Keratinocyte (primary cell): ENCODE measurements around the gene SEC14L2. TPM values are rescaled to one million over a fixed set of nuclear protein-coding genes. Genes with fewer than 3 reads are reported as not detected.

Source experiments
- DNase-seq: peaks from one replicate; pipeline ENCODE4 v3.0.0-alpha.2; 2011; ENCODE audit warnings: low read depth, missing footprints, low spot score
- FAIRE-seq: peaks from 2 replicates; lab custom pipeline; 2011; peaks lifted over from hg19 to GRCh38; lab: Jason Lieb, UNC
- H2AFZ ChIP-seq: 2 replicates; pipeline ENCODE4 v1.6.0; 2012; ENCODE audit warnings: low read length, control low read depth, inconsistent platforms; ENCODE audit not compliant: control insufficient read depth
- H3K27ac ChIP-seq: 2 replicates; pipeline ENCODE4 v1.5.1; 2011; ENCODE audit warnings: low read length; ENCODE audit not compliant: control insufficient read depth, insufficient read depth
- H3K27me3 ChIP-seq: 3 replicates; pipeline ENCODE4 v1.6.0; 2011; ENCODE audit warnings: low read length; ENCODE audit not compliant: control insufficient read depth, insufficient read depth; ENCODE audit errors: extremely low read depth
- H3K36me3 ChIP-seq, 2 experiments: 2 replicates in 1 of 2; 3 replicates in 1 of 2; pipeline ENCODE4 v1.5.1; 2011; ENCODE audit warnings: low read length in 2 of 2, mild to moderate bottlenecking in 1 of 2; ENCODE audit not compliant: control insufficient read depth in 2 of 2, insufficient read depth in 2 of 2; ENCODE audit errors: extremely low read depth in 1 of 2
- H3K4me1 ChIP-seq: 3 replicates; pipeline ENCODE4 v1.5.1; 2011; ENCODE audit warnings: low read length; ENCODE audit not compliant: control insufficient read depth, insufficient read depth; ENCODE audit errors: extremely low read depth
- H3K4me2 ChIP-seq: 3 replicates; pipeline ENCODE4 v1.6.0; 2011; ENCODE audit warnings: low read depth, low read length; ENCODE audit not compliant: control insufficient read depth, insufficient read depth; ENCODE audit errors: extremely low read depth
- H3K4me3 ChIP-seq, 3 experiments: fragments of 200-600 bp in 1 of 3; sonication (generic) in 1 of 3; 2 replicates in 2 of 3; 3 replicates in 1 of 3; pipeline ENCODE4 v1.5.1; 2011 to 2016; ENCODE audit warnings: low read length in 3 of 3, mild to moderate bottlenecking in 3 of 3, control low read depth in 2 of 3, inconsistent platforms in 1 of 3, low read depth in 1 of 3, mixed read lengths in 1 of 3, mixed run types in 1 of 3, moderate library complexity in 1 of 3; ENCODE audit not compliant: control insufficient read depth in 2 of 3, insufficient read depth in 2 of 3; ENCODE audit errors: extremely low read depth in 1 of 3
- H3K79me2 ChIP-seq: 2 replicates; pipeline ENCODE4 v1.6.0; 2012; ENCODE audit warnings: low read length; ENCODE audit not compliant: control insufficient read depth, insufficient read depth
- H3K9ac ChIP-seq: 3 replicates; pipeline ENCODE4 v1.6.0; 2011; ENCODE audit warnings: low read length; ENCODE audit not compliant: control insufficient read depth, insufficient read depth; ENCODE audit errors: extremely low read depth
- H3K9me1 ChIP-seq: 3 replicates; pipeline ENCODE4 v1.6.0; 2011; ENCODE audit warnings: low read length; ENCODE audit not compliant: control insufficient read depth, insufficient read depth; ENCODE audit errors: extremely low read depth
- H3K9me3 ChIP-seq: 2 replicates; pipeline ENCODE4 v1.5.1; 2012; ENCODE audit warnings: low read depth, low read length; ENCODE audit not compliant: control insufficient read depth
- H4K20me1 ChIP-seq: 3 replicates; pipeline ENCODE4 v1.6.0; 2011; ENCODE audit warnings: low read length; ENCODE audit not compliant: control insufficient read depth, insufficient read depth; ENCODE audit errors: extremely low read depth
- EZH2 ChIP-seq: IDR thresholded peaks from one replicate; pipeline ENCODE4 v1.6.1; 2012; ENCODE audit warnings: inconsistent platforms, mild to moderate bottlenecking, low read length, moderate library complexity
- dilution Hi-C: fragments of 300-500 bp; cut with MboI; formaldehyde crosslinking; loops from one replicate; pipeline ENCODE4 v1.7.0; 2020; ENCODE audit warnings: low sequenced_read_pairs; ENCODE audit not compliant: extremely low pct_ligation_motif_present
- polyA plus RNA-seq, 5 experiments: library from polyadenylated mRNA; depleted of rRNA in 3 of 5; stranded (reverse) in 3 of 5; stranded (forward) in 1 of 5; unstranded in 1 of 5; fragments of >200 nt; gene quantifications; 1 replicate in 1 of 5; 2 replicates in 3 of 5; 3 replicates in 1 of 5; pipeline versions ENCODE4 v1.2.1 to v1.2.3, GENCODE V29; 2011 to 2012; ENCODE audit warnings: missing spikeins in 2 of 5, low read depth in 1 of 5, low replicate concordance in 1 of 5
- TF ChIP-seq, protein P1 (sequence below), 3 experiments: IDR thresholded peaks in 1 of 3; conservative IDR thresholded peaks in 1 of 3; optimal IDR thresholded peaks in 1 of 3; 2 replicates in 2 of 3; 3 replicates in 1 of 3; pipeline versions ENCODE3 to v1.5.1; 2011; ENCODE audit warnings: low read length in 3 of 3, mild to moderate bottlenecking in 3 of 3, moderate library complexity in 2 of 3, control low read depth in 1 of 3, inconsistent platforms in 1 of 3; ENCODE audit not compliant: insufficient read depth in 2 of 3; ENCODE audit errors: extremely low read depth in 1 of 3

The SEC14L2 gene
- polyA plus RNA-seq, 1 donor (not counting 4 experiments of a cell fraction or from before 2014, with no cell fraction given), result 103 TPM

GRCh38 chr22:30413745-30414524 is 17.1 kb downstream of the SEC14L2 start:
- dilution Hi-C loops, result no loop called here
- TF ChIP-seq, protein P1, sequence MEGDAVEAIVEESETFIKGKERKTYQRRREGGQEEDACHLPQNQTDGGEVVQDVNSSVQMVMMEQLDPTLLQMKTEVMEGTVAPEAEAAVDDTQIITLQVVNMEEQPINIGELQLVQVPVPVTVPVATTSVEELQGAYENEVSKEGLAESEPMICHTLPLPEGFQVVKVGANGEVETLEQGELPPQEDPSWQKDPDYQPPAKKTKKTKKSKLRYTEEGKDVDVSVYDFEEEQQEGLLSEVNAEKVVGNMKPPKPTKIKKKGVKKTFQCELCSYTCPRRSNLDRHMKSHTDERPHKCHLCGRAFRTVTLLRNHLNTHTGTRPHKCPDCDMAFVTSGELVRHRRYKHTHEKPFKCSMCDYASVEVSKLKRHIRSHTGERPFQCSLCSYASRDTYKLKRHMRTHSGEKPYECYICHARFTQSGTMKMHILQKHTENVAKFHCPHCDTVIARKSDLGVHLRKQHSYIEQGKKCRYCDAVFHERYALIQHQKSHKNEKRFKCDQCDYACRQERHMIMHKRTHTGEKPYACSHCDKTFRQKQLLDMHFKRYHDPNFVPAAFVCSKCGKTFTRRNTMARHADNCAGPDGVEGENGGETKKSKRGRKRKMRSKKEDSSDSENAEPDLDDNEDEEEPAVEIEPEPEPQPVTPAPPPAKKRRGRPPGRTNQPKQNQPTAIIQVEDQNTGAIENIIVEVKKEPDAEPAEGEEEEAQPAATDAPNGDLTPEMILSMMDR (optimal IDR thresholded peaks at IDR 0.05 in 1 of 3, IDR thresholded peaks at IDR 0.05 in 1 of 3, conservative IDR thresholded peaks at IDR 0.05 in 1 of 3; ENCODE audit: extremely low read depth in 1 of 3, insufficient read depth in 2 of 3, low read length in 3 of 3), result no peak
- no peak for TF ChIP-seq EZH2
- H3K9me1 ChIP-seq, result no peaks in the 10 kb centered on the region
- DNase-seq (no peak), FAIRE-seq (no peak)
- peak overlapping the region; percentile 8 for H3K9ac ChIP-seq
- no peaks in the 10 kb centered on the region for H3K9me3 ChIP-seq
- H2AFZ ChIP-seq, result no peak overlapping the region
- H3K4me1 ChIP-seq, result peaks cover 35% of the 10 kb centered on the region
- H3K27ac ChIP-seq, result no peak overlapping the region
- no peaks in the 10 kb centered on the region for H4K20me1 ChIP-seq
- H3K4me3 ChIP-seq, result no peak overlapping the region
- peaks cover 3% of the 10 kb centered on the region for H3K79me2 ChIP-seq
- no peak overlapping the region for H3K4me2 ChIP-seq
- H3K36me3 ChIP-seq, result peaks cover 46 to 74% of the 10 kb centered on the region in 2 experiments
- H3K27me3 ChIP-seq, result no peaks in the 10 kb centered on the region

DNA sequence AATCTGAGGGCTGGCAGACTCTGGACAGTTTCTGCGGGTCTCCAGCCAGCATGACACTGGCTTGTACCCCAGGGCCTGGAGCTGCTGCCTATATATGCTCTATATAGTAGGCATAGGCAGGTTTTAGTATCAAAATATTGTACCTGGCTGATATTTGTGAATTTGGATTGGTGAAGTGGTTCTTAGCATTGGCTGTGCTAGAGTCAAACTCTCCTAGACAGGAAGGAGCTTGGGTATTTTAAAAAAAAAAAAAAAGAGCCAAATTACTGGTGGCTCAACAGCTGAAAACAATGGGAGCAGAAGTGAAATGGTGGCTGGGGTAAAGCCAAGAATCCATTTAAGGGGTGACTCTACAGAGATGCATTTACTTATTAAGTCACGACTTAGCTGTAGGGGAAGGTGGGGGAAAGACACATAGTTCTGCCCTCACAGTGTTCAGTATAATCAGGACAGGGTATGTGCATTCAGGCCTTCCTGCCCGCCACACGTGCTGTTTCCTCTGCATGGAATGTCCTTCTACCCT is 17.8 kb downstream of the SEC14L2 start:
- Histone ChIP-seq H3K9me1 (no peaks in the 10 kb centered on the region), H4K20me1 (no peaks in the 10 kb centered on the region), H3K9me3 (no peaks in the 10 kb centered on the region), H3K4me1 (peaks cover 32% of the 10 kb centered on the region), H3K79me2 (peaks cover 3% of the 10 kb centered on the region), H3K4me2 (no peak overlapping the region), H2AFZ (no peak overlapping the region), H3K4me3 (no peak overlapping the region), H3K9ac (no peak overlapping the region), H3K27me3 (no peaks in the 10 kb centered on the region), H3K36me3 (peaks cover 43 to 70% of the 10 kb centered on the region in 2 experiments), H3K27ac (no peak overlapping the region)
- dilution Hi-C loops, result no loop called here
- no peak for DNase-seq
- TF ChIP-seq, protein P1 (optimal IDR thresholded peaks at IDR 0.05 in 1 of 3, IDR thresholded peaks at IDR 0.05 in 1 of 3, conservative IDR thresholded peaks at IDR 0.05 in 1 of 3; ENCODE audit: extremely low read depth in 1 of 3, insufficient read depth in 2 of 3, low read length in 3 of 3), result no peak
- TF ChIP-seq EZH2, result no peak
- no peak for FAIRE-seq
